Measurements from ENCODE around the gene MYO3B. TPM values are rescaled to one million over a fixed set of nuclear protein-coding genes. Genes with fewer than 3 reads are reported as not detected.

Gene MYO3B
- total RNA-seq, 1 experiment from 2014 or later = 0.50 TPM

DNA sequence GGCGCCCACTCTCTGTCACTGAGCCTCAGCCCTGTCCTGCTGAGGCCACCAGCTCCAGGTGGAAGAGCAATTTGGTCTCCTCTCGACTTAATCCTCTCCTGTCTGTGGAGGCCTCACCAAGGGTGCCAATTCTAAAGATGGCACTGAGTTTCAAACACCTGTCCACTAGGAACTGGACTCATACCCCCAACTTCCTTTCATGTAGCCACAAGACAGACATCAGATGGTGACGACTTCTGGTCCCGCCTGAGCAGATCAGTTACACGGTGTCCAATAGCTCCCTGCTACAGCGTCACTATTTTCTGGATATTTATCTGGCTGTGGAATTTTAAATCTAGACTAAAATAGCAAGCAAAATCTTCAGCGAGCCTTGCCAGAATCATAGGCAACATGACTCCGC is 512.7 kb downstream of the MYO3B start (continued):
- no peak for TF ChIP-seq NR1H2 (CRISPR knock-in tag; IDR thresholded peaks at IDR 0.05)
- TF ChIP-seq, protein P1, sequence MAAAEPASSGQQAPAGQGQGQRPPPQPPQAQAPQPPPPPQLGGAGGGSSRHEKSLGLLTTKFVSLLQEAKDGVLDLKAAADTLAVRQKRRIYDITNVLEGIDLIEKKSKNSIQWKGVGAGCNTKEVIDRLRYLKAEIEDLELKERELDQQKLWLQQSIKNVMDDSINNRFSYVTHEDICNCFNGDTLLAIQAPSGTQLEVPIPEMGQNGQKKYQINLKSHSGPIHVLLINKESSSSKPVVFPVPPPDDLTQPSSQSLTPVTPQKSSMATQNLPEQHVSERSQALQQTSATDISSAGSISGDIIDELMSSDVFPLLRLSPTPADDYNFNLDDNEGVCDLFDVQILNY (CRISPR knock-in tag; IDR thresholded peaks at IDR 0.05) = no peak
- no peak for TF ChIP-seq SMAD3 (CRISPR knock-in tag; IDR thresholded peaks at IDR 0.05; ENCODE audit: borderline replicate concordance)
- TF ChIP-seq ZNF263 (CRISPR knock-in tag; IDR thresholded peaks at IDR 0.05; ENCODE audit: low read depth) = no peak
- TF ChIP-seq ZNF423 (CRISPR knock-in tag; IDR thresholded peaks at IDR 0.05) = no peak

GRCh38 chr2:170694316-170694715 is 516.4 kb downstream of the MYO3B start:
- ATAC-seq (no peak), DNase-seq (ENCODE audit: low spot score) (no peak)
- Mint-ChIP-seq H3K4me1 (peaks cover 28% of the 10 kb centered on the region), H3K36me3 (no peaks in the 10 kb centered on the region), H3K9me3 (no peaks in the 10 kb centered on the region), H3K27me3 (ENCODE audit: low read depth) (no peaks in the 10 kb centered on the region), H3K27ac (no peak overlapping the region), H3K4me3 (no peak overlapping the region)
- POLR2A ChIA-PET = no interaction called here
- TF ChIP-seq ZBTB21 (CRISPR knock-in tag; IDR thresholded peaks at IDR 0.05; ENCODE audit: borderline replicate concordance) (no peak), FOXP1 (CRISPR knock-in tag; IDR thresholded peaks at IDR 0.05; ENCODE audit: borderline replicate concordance) (no peak), NFATC4 (CRISPR knock-in tag; IDR thresholded peaks at IDR 0.05) (no peak), STAT6 (CRISPR knock-in tag; conservative IDR thresholded peaks at IDR 0.05; ENCODE audit: low read depth) (no peak), IRF2 (CRISPR knock-in tag; IDR thresholded peaks at IDR 0.05; ENCODE audit: borderline replicate concordance, low read depth) (no peak), ATF3 (CRISPR knock-in tag; conservative IDR thresholded peaks at IDR 0.05) (no peak), SMAD3 (CRISPR knock-in tag; IDR thresholded peaks at IDR 0.05; ENCODE audit: borderline replicate concordance) (no peak), ZNF396 (CRISPR knock-in tag; IDR thresholded peaks at IDR 0.05; ENCODE audit: borderline replicate concordance) (no peak), MYBL2 (CRISPR knock-in tag; IDR thresholded peaks at IDR 0.05) (no peak), SP1 (CRISPR knock-in tag; conservative IDR thresholded peaks at IDR 0.05) (no peak), PRRX2 (CRISPR knock-in tag; IDR thresholded peaks at IDR 0.05) (no peak), PREB (CRISPR knock-in tag; IDR thresholded peaks at IDR 0.05; ENCODE audit: borderline replicate concordance) (no peak), FOXJ3 (CRISPR knock-in tag; IDR thresholded peaks at IDR 0.05; ENCODE audit: borderline replicate concordance) (no peak), ZNF232 (CRISPR knock-in tag; IDR thresholded peaks at IDR 0.05) (no peak), FOXK1 (CRISPR knock-in tag; IDR thresholded peaks at IDR 0.05) (no peak), CREB1 (CRISPR knock-in tag; IDR thresholded peaks at IDR 0.05) (no peak), ZNF425 (CRISPR knock-in tag; conservative IDR thresholded peaks at IDR 0.05) (no peak)
- TF ChIP-seq, protein P2, sequence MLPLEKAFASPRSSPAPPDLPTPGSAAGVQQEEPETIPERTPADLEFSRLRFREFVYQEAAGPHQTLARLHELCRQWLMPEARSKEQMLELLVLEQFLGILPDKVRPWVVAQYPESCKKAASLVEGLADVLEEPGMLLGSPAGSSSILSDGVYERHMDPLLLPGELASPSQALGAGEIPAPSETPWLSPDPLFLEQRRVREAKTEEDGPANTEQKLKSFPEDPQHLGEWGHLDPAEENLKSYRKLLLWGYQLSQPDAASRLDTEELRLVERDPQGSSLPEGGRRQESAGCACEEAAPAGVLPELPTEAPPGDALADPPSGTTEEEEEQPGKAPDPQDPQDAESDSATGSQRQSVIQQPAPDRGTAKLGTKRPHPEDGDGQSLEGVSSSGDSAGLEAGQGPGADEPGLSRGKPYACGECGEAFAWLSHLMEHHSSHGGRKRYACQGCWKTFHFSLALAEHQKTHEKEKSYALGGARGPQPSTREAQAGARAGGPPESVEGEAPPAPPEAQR (CRISPR knock-in tag; IDR thresholded peaks at IDR 0.05) = no peak
- TF ChIP-seq, protein P3, sequence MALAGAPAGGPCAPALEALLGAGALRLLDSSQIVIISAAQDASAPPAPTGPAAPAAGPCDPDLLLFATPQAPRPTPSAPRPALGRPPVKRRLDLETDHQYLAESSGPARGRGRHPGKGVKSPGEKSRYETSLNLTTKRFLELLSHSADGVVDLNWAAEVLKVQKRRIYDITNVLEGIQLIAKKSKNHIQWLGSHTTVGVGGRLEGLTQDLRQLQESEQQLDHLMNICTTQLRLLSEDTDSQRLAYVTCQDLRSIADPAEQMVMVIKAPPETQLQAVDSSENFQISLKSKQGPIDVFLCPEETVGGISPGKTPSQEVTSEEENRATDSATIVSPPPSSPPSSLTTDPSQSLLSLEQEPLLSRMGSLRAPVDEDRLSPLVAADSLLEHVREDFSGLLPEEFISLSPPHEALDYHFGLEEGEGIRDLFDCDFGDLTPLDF (CRISPR knock-in tag; IDR thresholded peaks at IDR 0.05) = no peak
- CTCF ChIA-PET = interaction anchor here (1.3 kb wide), 1 partner anchor 121 kb away, joined by 3 read pairs; no protein-coding TSS in a partner anchor

All from WTC11 (cell line).